Measurements from ENCODE around the gene ITIH5. TPM values are rescaled to one million over a fixed set of nuclear protein-coding genes. Genes with fewer than 3 reads are reported as not detected.

Gene ITIH5
- total and polyA plus RNA-seq, 2 experiments from 2014 or later = 22.3 to 22.8 TPM

DNA sequence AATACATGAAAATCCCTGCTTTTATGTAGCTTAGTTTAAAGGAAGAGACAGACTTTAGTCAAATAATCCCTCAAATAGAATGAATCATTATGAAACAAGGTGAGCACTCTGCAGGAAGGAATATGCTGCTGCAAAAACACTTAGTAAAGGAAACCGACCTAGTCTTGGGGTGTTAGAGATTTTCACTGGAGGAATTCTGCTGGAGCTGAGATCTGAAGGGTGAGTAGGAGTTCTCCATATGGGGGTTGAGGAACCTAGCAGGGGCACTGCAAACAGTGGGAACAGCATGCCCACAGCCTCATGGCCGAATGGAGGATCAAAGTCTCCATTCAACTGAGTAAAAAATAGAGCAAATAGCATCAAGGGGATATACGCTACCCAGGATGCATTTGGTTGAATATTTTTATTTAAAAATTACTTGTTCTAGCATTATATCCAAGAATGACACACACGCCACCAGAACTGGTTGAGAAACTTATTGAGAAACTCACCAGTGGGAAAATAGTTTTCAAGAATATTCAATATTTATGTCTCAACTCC lies 39.8 kb upstream of the ITIH5 start:
- no peaks in the 10 kb centered on the region for H3K4me1 ChIP-seq (ENCODE audit: insufficient read depth)
- no peaks in the 10 kb centered on the region for H3K9me3 ChIP-seq (ENCODE audit: low read depth)
- no peaks in the 10 kb centered on the region for H3K36me3 ChIP-seq (replicated peaks; ENCODE audit: insufficient read depth, low read depth)
- no peaks in the 10 kb centered on the region for H3K79me2 ChIP-seq
- 81% methylated on average over 4 of the region's 4 CpGs for WGBS (ENCODE audit: low lambda C conversion rate, missing lambda C conversion rate)
- H3K27ac ChIP-seq = no peak overlapping the region
- no peaks in the 10 kb centered on the region for H3K27me3 ChIP-seq
- no peaks in the 10 kb centered on the region for H3K9me2 ChIP-seq (replicated peaks; ENCODE audit: insufficient read depth)
- DNase-seq (ENCODE audit: low spot score) = no peak
- TF ChIP-seq, protein P1, sequence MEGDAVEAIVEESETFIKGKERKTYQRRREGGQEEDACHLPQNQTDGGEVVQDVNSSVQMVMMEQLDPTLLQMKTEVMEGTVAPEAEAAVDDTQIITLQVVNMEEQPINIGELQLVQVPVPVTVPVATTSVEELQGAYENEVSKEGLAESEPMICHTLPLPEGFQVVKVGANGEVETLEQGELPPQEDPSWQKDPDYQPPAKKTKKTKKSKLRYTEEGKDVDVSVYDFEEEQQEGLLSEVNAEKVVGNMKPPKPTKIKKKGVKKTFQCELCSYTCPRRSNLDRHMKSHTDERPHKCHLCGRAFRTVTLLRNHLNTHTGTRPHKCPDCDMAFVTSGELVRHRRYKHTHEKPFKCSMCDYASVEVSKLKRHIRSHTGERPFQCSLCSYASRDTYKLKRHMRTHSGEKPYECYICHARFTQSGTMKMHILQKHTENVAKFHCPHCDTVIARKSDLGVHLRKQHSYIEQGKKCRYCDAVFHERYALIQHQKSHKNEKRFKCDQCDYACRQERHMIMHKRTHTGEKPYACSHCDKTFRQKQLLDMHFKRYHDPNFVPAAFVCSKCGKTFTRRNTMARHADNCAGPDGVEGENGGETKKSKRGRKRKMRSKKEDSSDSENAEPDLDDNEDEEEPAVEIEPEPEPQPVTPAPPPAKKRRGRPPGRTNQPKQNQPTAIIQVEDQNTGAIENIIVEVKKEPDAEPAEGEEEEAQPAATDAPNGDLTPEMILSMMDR (IDR thresholded peaks at IDR 0.05; ENCODE audit: poor library complexity) = no peak
- no peak for TF ChIP-seq EZH2 (IDR thresholded peaks at IDR 0.05; ENCODE audit: borderline replicate concordance)
- TF ChIP-seq EZH2phosphoT487 (IDR thresholded peaks at IDR 0.05; ENCODE audit: low read depth, severe bottlenecking, unreplicated experiment) = no peak
- H3K4me2 ChIP-seq = peak overlapping the region; percentile 38
- H3K4me3 ChIP-seq = no peak overlapping the region
- H4K20me1 ChIP-seq (ENCODE audit: insufficient read depth, poor library complexity, severe bottlenecking) = no peaks in the 10 kb centered on the region
- no peak overlapping the region for H2AFZ ChIP-seq

DNA sequence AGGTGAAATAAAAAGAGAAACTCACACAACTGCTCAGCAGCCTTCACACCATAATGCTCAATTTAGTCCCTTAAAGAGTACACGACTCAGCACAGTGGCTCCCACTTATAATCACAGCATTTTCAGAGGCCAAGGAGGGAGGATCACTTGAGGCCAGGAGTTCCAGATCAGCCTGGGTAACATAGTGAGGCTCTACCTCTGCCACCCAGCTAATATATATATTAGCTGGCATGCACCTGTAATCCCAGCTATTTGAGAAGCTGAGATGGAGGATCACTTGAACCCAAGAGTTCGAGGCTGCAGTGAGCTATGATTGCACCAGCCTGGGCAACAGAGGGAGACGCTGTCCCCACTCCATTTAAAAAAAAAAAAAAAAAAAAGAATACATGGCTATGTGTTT lies 38.6 kb upstream of the ITIH5 start:
- Histone ChIP-seq H3K36me3 (replicated peaks; ENCODE audit: insufficient read depth, low read depth) (no peaks in the 10 kb centered on the region), H3K27me3 (no peaks in the 10 kb centered on the region)
- WGBS (ENCODE audit: low lambda C conversion rate, missing lambda C conversion rate) = 97% methylated on average over 3 of the region's 3 CpGs

DNA sequence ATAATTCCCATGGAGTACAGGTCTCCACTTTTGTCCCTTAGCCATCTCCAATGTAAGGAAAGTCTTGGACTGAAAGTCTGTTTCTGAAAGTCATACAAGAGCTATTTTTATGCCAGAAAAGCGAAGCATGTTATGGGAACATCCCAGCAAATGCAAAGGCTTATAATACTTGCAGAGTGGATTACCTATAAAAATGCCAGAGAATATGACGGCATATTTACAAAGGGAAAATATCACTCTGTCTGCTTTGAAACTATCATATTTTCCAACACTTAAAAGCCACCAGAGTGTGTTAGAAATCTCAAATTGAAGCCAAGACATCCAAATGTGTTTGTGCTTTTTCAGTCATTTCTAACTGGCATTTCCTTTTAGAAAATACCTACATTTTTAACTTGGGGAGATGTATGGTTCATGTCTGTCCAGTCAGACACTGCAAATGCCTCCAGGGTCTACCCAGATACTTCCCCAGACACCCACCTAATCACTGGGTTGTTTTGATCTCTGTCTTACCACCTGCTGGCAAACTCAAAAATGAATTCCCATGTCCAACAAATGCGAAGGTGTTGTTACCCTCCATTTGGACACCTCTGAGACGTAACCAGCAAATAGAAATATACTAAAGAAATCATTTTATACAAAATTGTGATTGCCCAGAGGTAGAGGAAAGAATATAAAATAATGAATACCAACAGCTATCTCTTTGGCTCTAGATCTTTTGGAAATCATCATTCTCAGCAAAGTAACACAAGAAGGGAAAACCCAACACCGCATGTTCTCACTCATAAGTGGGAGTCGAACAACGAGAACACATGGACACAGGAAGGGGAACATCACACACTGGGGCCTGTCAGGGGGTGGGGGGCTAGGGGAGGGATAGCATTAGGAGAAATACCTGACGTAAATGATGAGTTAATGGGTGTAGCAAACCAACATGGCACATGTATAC lies 37.6 kb upstream of the ITIH5 start:
- no peaks in the 10 kb centered on the region for H3K27me3 ChIP-seq

More for the DNA sequence above, 38.6 kb upstream of the ITIH5 start:
- Histone ChIP-seq H3K9me3 (ENCODE audit: low read depth) (no peaks in the 10 kb centered on the region), H3K27ac (no peak overlapping the region), H2AFZ (no peak overlapping the region), H3K79me2 (no peaks in the 10 kb centered on the region), H4K20me1 (ENCODE audit: insufficient read depth, poor library complexity, severe bottlenecking) (no peaks in the 10 kb centered on the region), H3K9me2 (replicated peaks; ENCODE audit: insufficient read depth) (no peaks in the 10 kb centered on the region), H3K4me2 (no peak overlapping the region), H3K4me1 (ENCODE audit: insufficient read depth) (no peaks in the 10 kb centered on the region), H3K4me3 (no peak overlapping the region)
- DNase-seq (ENCODE audit: low spot score) = no peak
- no peak for TF ChIP-seq EZH2phosphoT487 (IDR thresholded peaks at IDR 0.05; ENCODE audit: low read depth, severe bottlenecking, unreplicated experiment)
- no peak for TF ChIP-seq EZH2 (IDR thresholded peaks at IDR 0.05; ENCODE audit: borderline replicate concordance)
- TF ChIP-seq, protein P1 (IDR thresholded peaks at IDR 0.05; ENCODE audit: poor library complexity) = no peak

DNA sequence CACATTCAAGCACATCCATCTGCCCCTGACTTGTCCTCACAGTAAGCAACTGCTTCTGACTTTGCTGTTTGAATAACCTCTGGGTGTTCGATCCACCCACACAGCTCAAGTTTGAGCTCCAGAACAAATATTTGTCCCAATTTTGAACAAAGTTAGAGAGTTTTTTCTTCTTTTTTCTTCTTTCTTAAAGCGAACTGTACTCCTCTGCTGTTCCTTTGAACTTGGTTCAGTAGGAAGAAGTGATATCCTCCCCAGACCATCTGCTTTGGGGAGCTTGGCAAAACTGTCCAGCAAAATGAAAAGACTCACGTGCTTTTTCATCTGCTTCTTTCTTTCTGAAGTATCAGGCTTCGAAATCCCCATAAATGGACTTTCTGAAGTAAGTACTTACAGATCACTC lies 36.4 kb upstream of the ITIH5 start, which contains the start of gene ITIH2:
Gene ITIH2, plus strand, starts transcription at position 177 of the 400 bp plus-strand sequence. Its CDS starts 119 bp downstream, at position 296.
- no peak within 1 kb of the TSS for H2AFZ ChIP-seq
- H3K4me3 ChIP-seq = no peak within 1 kb of the TSS
- H3K36me3 ChIP-seq (replicated peaks; ENCODE audit: insufficient read depth, low read depth) = no peaks in the 10 kb centered on the region
- no peaks in the 10 kb centered on the region for H4K20me1 ChIP-seq (ENCODE audit: insufficient read depth, poor library complexity, severe bottlenecking)
- TF ChIP-seq EZH2phosphoT487 (IDR thresholded peaks at IDR 0.05; ENCODE audit: low read depth, severe bottlenecking, unreplicated experiment) = no peak
- TF ChIP-seq, protein P1 (IDR thresholded peaks at IDR 0.05; ENCODE audit: poor library complexity) = no peak
- no peak for TF ChIP-seq EZH2 (IDR thresholded peaks at IDR 0.05; ENCODE audit: borderline replicate concordance)
- DNase-seq (ENCODE audit: low spot score) = no peak
- no peaks in the 10 kb centered on the region for H3K79me2 ChIP-seq
- H3K9me3 ChIP-seq (ENCODE audit: low read depth) = no peaks in the 10 kb centered on the region
- 57% methylated on average over 4 of the region's 4 CpGs for WGBS (ENCODE audit: low lambda C conversion rate, missing lambda C conversion rate)
- H3K4me1 ChIP-seq (ENCODE audit: insufficient read depth) = no peaks in the 10 kb centered on the region
- peak within 1 kb of the TSS; percentile 17 for H3K27ac ChIP-seq
- H3K4me2 ChIP-seq = peak within 1 kb of the TSS; percentile 38
- no peaks in the 10 kb centered on the region for H3K9me2 ChIP-seq (replicated peaks; ENCODE audit: insufficient read depth)
- H3K27me3 ChIP-seq = no peaks in the 10 kb centered on the region

More for the DNA sequence above, 37.6 kb upstream of the ITIH5 start:
- H3K9me2 ChIP-seq (replicated peaks; ENCODE audit: insufficient read depth) = no peaks in the 10 kb centered on the region
- H3K36me3 ChIP-seq (replicated peaks; ENCODE audit: insufficient read depth, low read depth) = no peaks in the 10 kb centered on the region
- no peak for DNase-seq (ENCODE audit: low spot score)
- TF ChIP-seq EZH2phosphoT487 (IDR thresholded peaks at IDR 0.05; ENCODE audit: low read depth, severe bottlenecking, unreplicated experiment) = no peak
- peak overlapping the region; percentile 38 for H3K4me2 ChIP-seq
- H3K79me2 ChIP-seq = no peaks in the 10 kb centered on the region
- no peak overlapping the region for H2AFZ ChIP-seq
- H3K27ac ChIP-seq = peak overlapping the region; percentile 17
- 84% methylated on average over 8 of the region's 8 CpGs for WGBS (ENCODE audit: low lambda C conversion rate, missing lambda C conversion rate)
- no peaks in the 10 kb centered on the region for H3K9me3 ChIP-seq (ENCODE audit: low read depth)
- no peak overlapping the region for H3K4me3 ChIP-seq
- H4K20me1 ChIP-seq (ENCODE audit: insufficient read depth, poor library complexity, severe bottlenecking) = no peaks in the 10 kb centered on the region
- no peaks in the 10 kb centered on the region for H3K4me1 ChIP-seq (ENCODE audit: insufficient read depth)
